ENCODE results near the gene PGP.
A peak's percentile ranks its signal among the peaks of the same experiment; 100 is the strongest.

- TF ChIP-seq, protein P1, sequence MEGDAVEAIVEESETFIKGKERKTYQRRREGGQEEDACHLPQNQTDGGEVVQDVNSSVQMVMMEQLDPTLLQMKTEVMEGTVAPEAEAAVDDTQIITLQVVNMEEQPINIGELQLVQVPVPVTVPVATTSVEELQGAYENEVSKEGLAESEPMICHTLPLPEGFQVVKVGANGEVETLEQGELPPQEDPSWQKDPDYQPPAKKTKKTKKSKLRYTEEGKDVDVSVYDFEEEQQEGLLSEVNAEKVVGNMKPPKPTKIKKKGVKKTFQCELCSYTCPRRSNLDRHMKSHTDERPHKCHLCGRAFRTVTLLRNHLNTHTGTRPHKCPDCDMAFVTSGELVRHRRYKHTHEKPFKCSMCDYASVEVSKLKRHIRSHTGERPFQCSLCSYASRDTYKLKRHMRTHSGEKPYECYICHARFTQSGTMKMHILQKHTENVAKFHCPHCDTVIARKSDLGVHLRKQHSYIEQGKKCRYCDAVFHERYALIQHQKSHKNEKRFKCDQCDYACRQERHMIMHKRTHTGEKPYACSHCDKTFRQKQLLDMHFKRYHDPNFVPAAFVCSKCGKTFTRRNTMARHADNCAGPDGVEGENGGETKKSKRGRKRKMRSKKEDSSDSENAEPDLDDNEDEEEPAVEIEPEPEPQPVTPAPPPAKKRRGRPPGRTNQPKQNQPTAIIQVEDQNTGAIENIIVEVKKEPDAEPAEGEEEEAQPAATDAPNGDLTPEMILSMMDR (IDR thresholded peaks at IDR 0.05), result peak; percentile 74
- TF ChIP-seq POLR2A (IDR thresholded peaks at IDR 0.05; ENCODE audit: low read length) (no peak), MAX (IDR thresholded peaks at IDR 0.05) (peak; percentile 29; the same call in 1 of the 2 replicates), PHF8 (IDR thresholded peaks at IDR 0.05; ENCODE audit: borderline replicate concordance, low read depth) (no peak), JUNB (IDR thresholded peaks at IDR 0.05) (no peak), RAD21 (conservative IDR thresholded peaks at IDR 0.05 in 1 of 2, IDR thresholded peaks at IDR 0.05 in 1 of 2) (peak; percentile 77 to 87), MYC (IDR thresholded peaks at IDR 0.05; ENCODE audit: borderline replicate concordance, low read length) (no peak), CHD2 (IDR thresholded peaks at IDR 0.05; ENCODE audit: low read length, partially characterized antibody) (no peak), JUN (IDR thresholded peaks at IDR 0.05) (no peak), EHMT2 (IDR thresholded peaks at IDR 0.05; ENCODE audit: low read depth) (no peak), BHLHE40 (IDR thresholded peaks at IDR 0.05; ENCODE audit: low read depth, low read length) (no peak), MAZ (IDR thresholded peaks at IDR 0.05; ENCODE audit: borderline replicate concordance, low read depth, low read length) (no peak), RFX5 (IDR thresholded peaks at IDR 0.05) (no peak)
Measured at GRCh38 chr16:2194852-2195321, 19.8 kb downstream of the PGP start.
